K562 (cell line): ENCODE data around the gene ARAP1. TPM values are rescaled to one million over a fixed set of nuclear protein-coding genes. Genes with fewer than 3 reads are reported as not detected.

Source experiments
- ATAC-seq: fragments of 200-7000 bp; cut with Tn5 transposase; 3 replicates; pipeline ENCODE4 v1.9.1; 2020; ENCODE audit warnings: moderate library complexity
- BruUV-seq: library from RNA; stranded (reverse); fragments of 400-500 nt; replicated peaks from 2 replicates; lab custom pipeline; 2021; lab: Mats Ljungman, UMichigan
- CTCF ChIA-PET: fragments of 300-600 bp; formaldehyde crosslinking; extraction: SDS; loops from one replicate; lab custom pipeline; 2021; ENCODE audit warnings: low intra/inter-chr PET ratio; lab: Yijun Ruan, JAX
- POLR2A ChIA-PET: fragments of 300-600, 350-650 bp; sonication (Branson Sonifier 250); formaldehyde crosslinking; extraction: SDS; loops from one replicate; lab custom pipeline; 2021; ENCODE audit warnings: antibody characterized with exemption, inconsistent platforms; lab: Yijun Ruan, JAX
- DNase-seq, 4 experiments: peaks; one replicate each; pipeline versions ENCODE4 v3.0.0 to v3.0.0-alpha.2; 2011 to 2018; ENCODE audit warnings: low spot score in 3 of 4, mixed read lengths in 3 of 4; ENCODE audit errors: extremely low read depth in 1 of 4
- FAIRE-seq: peaks from 2 replicates; lab custom pipeline; 2011; peaks lifted over from hg19 to GRCh38; lab: Jason Lieb, UNC
- H2AFZ ChIP-seq: 2 replicates; pipeline ENCODE4 v1.6.0; 2011; ENCODE audit warnings: low read depth, low read length, control low read depth, inconsistent platforms
- H3K27ac ChIP-seq: fragments of 200-600 bp; 3 replicates; pipeline ENCODE4 v1.8.0; 2011; ENCODE audit warnings: low read depth, mild to moderate bottlenecking, control low read depth, inconsistent platforms, low read length, moderate library complexity, mixed read lengths; ENCODE audit errors: extremely low read depth
- H3K27me3 ChIP-seq, 2 experiments: fragments of 300-600 bp in 1 of 2; 2 replicates in 1 of 2; 3 replicates in 1 of 2; pipeline versions ENCODE4 v1.6.0 to v1.8.0; 2011; ENCODE audit warnings: inconsistent platforms in 2 of 2, low read length in 2 of 2, mild to moderate bottlenecking in 1 of 2, mixed read lengths in 1 of 2, moderate library complexity in 1 of 2; ENCODE audit not compliant: control insufficient read depth in 2 of 2, insufficient read depth in 2 of 2
- H3K36me3 ChIP-seq: fragments of 300-600 bp; 3 replicates; pipeline ENCODE4 v1.8.0; 2011; ENCODE audit warnings: mild to moderate bottlenecking, low read length, inconsistent platforms; ENCODE audit not compliant: control insufficient read depth, insufficient read depth
- H3K4me1 ChIP-seq, 2 experiments: fragments of 200-600 bp in 1 of 2; replicated peaks in 1 of 2; 2 replicates in 1 of 2; 3 replicates in 1 of 2; pipeline versions ENCODE4 v1.5.1 to v1.8.0; 2011; ENCODE audit warnings: inconsistent platforms in 2 of 2, low read length in 2 of 2, mild to moderate bottlenecking in 1 of 2, mixed read lengths in 1 of 2, moderate library complexity in 1 of 2; ENCODE audit not compliant: control insufficient read depth in 2 of 2, insufficient read depth in 2 of 2
- H3K4me2 ChIP-seq: 2 replicates; pipeline ENCODE4 v1.6.1; 2011; ENCODE audit warnings: low read length, control low read depth, inconsistent platforms, mixed read lengths; ENCODE audit not compliant: insufficient read depth
- H3K4me3 ChIP-seq: fragments of 200-600 bp; sonication (generic), shearing (Covaris generic); 2 replicates; pipeline ENCODE4 v1.5.1; 2016; ENCODE audit warnings: control low read depth, inconsistent platforms
- H3K79me2 ChIP-seq: fragments of 200-600 bp; 3 replicates; pipeline ENCODE4 v1.8.0; 2011; ENCODE audit warnings: low read length, inconsistent platforms; ENCODE audit not compliant: control insufficient read depth, insufficient read depth
- H3K9ac ChIP-seq, 2 experiments: 2 replicates each; pipeline versions ENCODE4 v1.6.0 to v1.6.1; 2011; ENCODE audit warnings: low read depth in 2 of 2, low read length in 2 of 2, control low read depth in 1 of 2, inconsistent platforms in 1 of 2, mild to moderate bottlenecking in 1 of 2, mixed read lengths in 1 of 2; ENCODE audit not compliant: insufficient read depth in 1 of 2
- H3K9me1 ChIP-seq: one replicate; pipeline ENCODE4 v1.6.0; 2011; ENCODE audit warnings: inconsistent platforms, mild to moderate bottlenecking, low read length, moderate library complexity; ENCODE audit not compliant: control insufficient read depth, insufficient read depth
- H3K9me3 ChIP-seq: replicated peaks from 2 replicates; pipeline ENCODE4 v1.5.1; 2011; ENCODE audit warnings: low read depth, low read length, inconsistent platforms; ENCODE audit not compliant: control insufficient read depth, insufficient read depth
- H4K20me1 ChIP-seq: replicated peaks from 2 replicates; pipeline ENCODE4 v1.6.1; 2011; ENCODE audit warnings: low read length, inconsistent platforms, mixed read lengths; ENCODE audit not compliant: control insufficient read depth, insufficient read depth
- AFF1 ChIP-seq, 2 experiments: fragments of 450-650 bp; IDR thresholded peaks; 2 replicates each; pipeline ENCODE4 v1.6.1; 2018; ENCODE audit warnings: mild to moderate bottlenecking in 2 of 2, low read depth in 1 of 2; ENCODE audit not compliant: partially characterized antibody in 2 of 2
- BHLHE40 ChIP-seq: IDR thresholded peaks from 2 replicates; pipeline ENCODE4 v1.6.1; 2011; ENCODE audit warnings: low read length, improper control_type of control experiment
- HDAC1 ChIP-seq, 2 experiments: fragments of 450-650 bp; IDR thresholded peaks; 2 replicates each; pipeline ENCODE4 v1.6.1; 2016 to 2017; ENCODE audit warnings: inconsistent platforms in 1 of 2, mild to moderate bottlenecking in 1 of 2, moderate library complexity in 1 of 2
- HNRNPH1 ChIP-seq: fragments of 200-400 bp; formaldehyde crosslinking; optimal IDR thresholded peaks from 2 replicates; pipeline ENCODE3; 2017; ENCODE audit warnings: low read depth, mild to moderate bottlenecking, low read length, moderate library complexity
- MYNN ChIP-seq, 2 experiments: sonication (generic); formaldehyde crosslinking in 1 of 2; IDR thresholded peaks; 2 replicates each; pipeline versions ENCODE4 v1.5.0 to v1.6.1; 2016 to 2020; ENCODE audit warnings: antibody characterized with exemption in 1 of 2, missing genetic modification reagents in 1 of 2
- POLR2AphosphoS2 ChIP-seq: IDR thresholded peaks from 2 replicates; pipeline ENCODE4 v1.6.1; 2012; ENCODE audit warnings: low read length, improper control_type of control experiment
- POLR2B ChIP-seq: fragments of 450-650 bp; IDR thresholded peaks from 2 replicates; pipeline ENCODE4 v1.6.1; 2018; ENCODE audit warnings: low read depth; ENCODE audit not compliant: partially characterized antibody
- POLR2G ChIP-seq: fragments of 200-400 bp; formaldehyde crosslinking; IDR thresholded peaks from 2 replicates; pipeline ENCODE4 v1.6.1; 2017; ENCODE audit warnings: low read depth, mild to moderate bottlenecking, antibody characterized with exemption, low read length, moderate library complexity
- SUPT5H ChIP-seq: fragments of 450-650 bp; IDR thresholded peaks from 2 replicates; pipeline ENCODE4 v1.6.1; 2016
- THRB ChIP-seq: fragments of 450-650 bp; formaldehyde crosslinking; conservative IDR thresholded peaks from 2 replicates; pipeline ENCODE4 v1.4.0; 2022; ENCODE audit warnings: mild to moderate bottlenecking, missing genetic modification characterization
- ZBTB26 ChIP-seq: fragments of 450-650 bp; formaldehyde crosslinking; IDR thresholded peaks from 2 replicates; pipeline ENCODE4 v1.4.0; 2022; ENCODE audit warnings: missing genetic modification characterization
- ZFP36 ChIP-seq: fragments of 150-350 bp; IDR thresholded peaks from 2 replicates; pipeline ENCODE4 v1.6.1; 2018; ENCODE audit warnings: low read length, low read depth; ENCODE audit not compliant: partially characterized antibody
- ZNF263 ChIP-seq: sonication (generic); formaldehyde crosslinking; IDR thresholded peaks from 2 replicates; pipeline ENCODE4 v1.8.0; 2022; ENCODE audit warnings: mild to moderate bottlenecking, missing genetic modification reagents, borderline replicate concordance
- WGBS: fragments of 100-300 bp; shearing (Covaris generic); methylation state at CpG from one replicate; pipeline ENCODE4 v1.1.6; 2016; ENCODE audit warnings: low coverage, mixed read lengths; ENCODE audit not compliant: insufficient coverage; ENCODE audit errors: missing lambda C conversion rate; 5-methylcytosine and 5-hydroxymethylcytosine counted together
- in situ Hi-C: fragments of 300-500 bp; cut with MboI; formaldehyde crosslinking; loops from 4 replicates; pipeline ENCODE4 v1.15.0; 2018; ENCODE audit warnings: inconsistent platforms, mixed read lengths
- intact Hi-C: fragments of 100-400 bp; cut with micrococcal nuclease; formaldehyde crosslinking; loops from 2 replicates; pipeline ENCODE4 v1.14.2; 2022
- polyA plus RNA-seq, 8 experiments: library from polyadenylated mRNA; depleted of rRNA in 4 of 8; stranded (reverse) in 5 of 8; unstranded in 3 of 8; fragments of >200 nt; fragmentation: Nextera tagmentation in 2 of 8; fragmentation: Illumina TruSeq in 1 of 8; extraction: Ambion mirVana in 2 of 8; extraction: Trizol in 1 of 8; gene quantifications; 2 replicates each; pipeline versions ENCODE4 v1.2.1 to v1.2.3, GENCODE V29; 2011 to 2014; ENCODE audit warnings: inconsistent platforms in 1 of 8, missing spikeins in 1 of 8
- total RNA-seq, 7 experiments: library from RNA; depleted of rRNA in 6 of 7; stranded (reverse); fragments of >200 nt in 6 of 7; fragmentation: Illumina TruSeq in 2 of 7; extraction: Trizol in 2 of 7; gene quantifications; 2 replicates each; pipeline versions ENCODE4 v1.2.1 to v1.2.3, GENCODE V29; 2011 to 2021; ENCODE audit warnings: low replicate concordance in 1 of 7

The ARAP1 gene
- total and polyA plus RNA-seq, 9 of the 15 experiments (the other 6 are each of a cell fraction or from before 2014, with no cell fraction given) = 0.23 to 67.0 (median 24.6) TPM

- ChIA-PET POLR2A (interaction anchor here (0.5 to 1.4 kb wide), 8 partner anchors 9 to 397 kb away, joined by 3 to 7 read pairs (median 4); no protein-coding TSS in a partner anchor), CTCF (no interaction called here)
- FAIRE-seq (no peak), ATAC-seq (no peak), DNase-seq (no peak)
- Histone ChIP-seq H3K79me2 (no peaks in the 10 kb centered on the region), H3K4me3 (no peak overlapping the region), H3K36me3 (peaks cover 24% of the 10 kb centered on the region; the same call in 2 of the 3 replicates), H3K4me2 (no peak overlapping the region), H4K20me1 (peaks cover 36% of the 10 kb centered on the region), H3K9ac (peak overlapping the region in 1 of 2 experiments; percentile 50; a peak in 1 of 4 replicates), H3K9me3 (no peaks in the 10 kb centered on the region), H3K4me1 (peaks cover 3 to 39% of the 10 kb centered on the region in 2 experiments; a peak in 4 of 5 replicates), H2AFZ (no peak overlapping the region), H3K27me3 (peaks cover 4 to 31% of the 10 kb centered on the region in 2 experiments; a peak in 4 of 5 replicates), H3K27ac (no peak overlapping the region), H3K9me1 (peaks cover 5% of the 10 kb centered on the region)
- intact Hi-C loops = loop anchor here (5.0 kb wide), 1 partner anchor 209 kb away; no protein-coding TSS in a partner anchor
- in situ Hi-C loops = loop anchor here (5.0 kb wide), 1 partner anchor 94 kb away; no protein-coding TSS in a partner anchor
- BruUV-seq = no TSS peak
- WGBS = 33% methylated on average over 17 of the region's 17 CpGs
- TF ChIP-seq POLR2B (peak; percentile 24), THRB (CRISPR knock-in tag) (0 out of 2 replicates have a peak, but pooled peaks have one; percentile 30), ZNF263 (CRISPR knock-in tag) (peak; percentile 50; the same call in 1 of the 2 replicates), HDAC1 (IDR thresholded peaks at IDR 0.05) (no peak), HNRNPH1 (no peak), ZBTB26 (0 out of 2 replicates have a peak, but pooled peaks have one; percentile 31), POLR2AphosphoS2 (peak; percentile 76; the same call in 1 of the 2 replicates), MYNN (IDR thresholded peaks at IDR 0.05) (peak; percentile 81; the same call in 1 of the 2 replicates), MYNN (CRISPR knock-in tag; IDR thresholded peaks at IDR 0.05) (no peak), SUPT5H (peak; percentile 53), POLR2G (peak; percentile 46), AFF1 (IDR thresholded peaks at IDR 0.05; ENCODE audit: low read depth in 1 of 2, partially characterized antibody in 2 of 2) (no peak), ZFP36 (peak; percentile 78), BHLHE40 (peak; percentile 63)
Observed at GRCh38 chr11:72681226-72682153, 70.7 kb downstream of the ARAP1 start.
